Right renal pelvis (tissue), 4 donors: Measurements from ENCODE around the gene GCA. TPM values are rescaled to one million over a fixed set of nuclear protein-coding genes. Genes with fewer than 3 reads are reported as not detected.

Experiments
- DNase-seq, 4 donors: peaks; one replicate each; pipeline ENCODE4 v3.0.0-alpha.2; 2013; ENCODE audit warnings: low read depth in 4 of 4, low spot score in 3 of 4, missing footprints in 1 of 4
- polyA plus RNA-seq, 4 donors: library from polyadenylated mRNA; unstranded; fragments of 120-200 nt; gene quantifications; one replicate each; pipeline ENCODE4 v1.2.1, GENCODE V29; 2013; ENCODE audit not compliant: insufficient read length in 4 of 4

GCA gene
- polyA plus RNA-seq, 4 donors, result 33.8 to 42.2 (median 36.8) TPM

GRCh38 chr2:162401871-162402270 lies 57.9 kb downstream of the GCA start:
- DNase-seq, result no peak

DNA sequence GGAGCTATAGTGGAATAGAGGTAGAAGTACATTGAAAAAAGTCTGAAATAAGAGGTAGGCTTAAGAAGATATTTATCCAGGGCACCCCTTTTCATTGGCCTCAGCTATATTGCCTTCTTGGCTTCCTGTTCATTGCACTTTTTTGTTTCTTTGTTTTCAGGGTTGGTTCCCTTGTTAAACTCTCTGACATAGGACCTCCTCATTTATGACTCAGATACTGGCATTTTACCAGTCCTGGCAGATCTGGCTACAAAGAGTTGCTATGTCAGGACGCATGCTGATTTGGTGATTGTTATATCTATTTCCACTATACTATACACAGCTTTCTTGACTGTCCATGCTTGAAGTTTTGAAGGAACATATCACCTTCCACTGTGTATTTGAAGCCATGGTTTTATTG lies 60.0 kb downstream of the GCA start:
- DNase-seq, result no peak

Other genes with a start within 250 kb of the GCA start
- gene GCG, start 191.9 kb upstream of the GCA start, polyA plus RNA-seq, result not detected
- 10 to 100 TPM in 3 of 4 donors, 1 to 10 TPM in 1; 9.6 to 18.5 (median 12.7) TPM for gene FAP, start 100.7 kb upstream of the GCA start, polyA plus RNA-seq
- 1 to 10 TPM; 5.4 to 9.2 (median 7.7) TPM for gene IFIH1, start 25.4 kb upstream of the GCA start, polyA plus RNA-seq